Hematopoietic multipotent progenitor cell treated with erythropoietin and hydrocortisone succinate and interleukin-3 and kit ligand, for 17 days (in vitro differentiated cells): ENCODE measurements around the gene APBB2.
"Not testable (repeated sequence)": the region's sequence is repeated elsewhere in the genome, so short reads cannot be mapped to it uniquely, and the experiment has no call there.

Experiments
- DNase-seq: peaks from one replicate; pipeline ENCODE4 v3.0.0-alpha.2; 2015; ENCODE audit warnings: low spot score

APBB2 gene

DNA sequence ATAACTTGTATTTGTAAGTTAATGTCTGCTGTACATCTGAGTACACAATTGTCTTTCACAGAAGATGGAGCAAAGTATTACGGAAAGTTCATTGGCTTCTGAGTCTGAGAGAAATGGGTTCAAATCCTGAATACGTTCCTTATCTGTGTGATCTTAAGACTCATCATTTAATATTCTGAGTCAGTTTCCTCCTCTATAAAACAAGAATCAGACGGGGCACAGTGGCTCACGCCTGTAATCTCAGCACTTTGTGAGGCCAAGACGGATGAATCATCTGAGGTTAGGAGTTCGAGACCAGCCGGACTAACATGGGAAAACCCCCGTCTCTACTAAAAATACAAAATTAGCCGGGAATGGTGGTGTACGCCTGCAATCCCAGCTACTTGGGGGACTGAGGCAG, 57.8 kb downstream of the APBB2 start:
- DNase-seq: no peak

- DNase-seq: no peak
These were observed 59.0 kb downstream of the APBB2 start for GRCh38 chr4:41155194-41155830.

DNA sequence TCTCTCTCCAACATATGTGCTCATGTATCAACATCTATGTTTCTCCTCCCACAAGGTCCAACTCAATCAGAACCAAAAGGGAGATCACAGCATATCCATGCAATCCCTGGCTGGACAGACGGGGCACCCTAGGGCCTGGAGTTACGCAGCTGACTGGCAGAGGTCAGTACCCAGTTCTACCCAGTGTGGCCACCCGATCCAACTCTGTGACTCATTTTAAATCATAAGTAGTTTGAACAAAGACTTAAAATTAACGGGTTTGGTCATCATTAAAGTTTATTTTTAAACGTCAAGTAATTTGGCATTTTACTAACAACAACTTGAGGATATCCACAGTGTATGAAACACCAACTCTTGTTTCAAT, 59.5 kb downstream of the APBB2 start:
- no peak for DNase-seq

- no peak for DNase-seq
These were observed 60.1 kb downstream of the APBB2 start for GRCh38 chr4:41154010-41154813.

GRCh38 chr4:41150401-41150800, 63.9 kb downstream of the APBB2 start:
- no peak for DNase-seq

GRCh38 chr4:41149568-41149967, 64.8 kb downstream of the APBB2 start:
- not testable (repeated sequence) for DNase-seq

GRCh38 chr4:41148931-41149330, 65.4 kb downstream of the APBB2 start:
- no peak for DNase-seq

DNA sequence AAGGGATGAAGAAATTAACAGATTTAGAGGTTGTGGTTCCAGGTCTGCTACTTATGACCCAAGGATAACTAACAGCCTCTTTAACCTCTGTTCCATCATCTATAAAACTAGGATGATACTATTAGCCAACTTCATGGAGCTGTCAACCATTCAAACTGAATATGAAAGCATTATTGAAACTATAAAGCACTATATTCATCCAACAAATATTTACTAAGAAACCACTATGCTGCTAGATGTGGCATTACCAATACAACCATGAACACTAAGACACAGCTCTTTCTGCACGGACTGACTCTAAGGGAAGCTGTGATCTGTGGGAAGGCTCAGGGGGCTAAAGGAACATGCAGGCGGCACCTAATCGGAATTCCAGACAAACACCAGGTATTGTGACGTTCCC, 66.0 kb downstream of the APBB2 start:
- no peak for DNase-seq

- DNase-seq: not testable (repeated sequence)
These were observed 66.8 kb downstream of the APBB2 start for GRCh38 chr4:41147570-41147969.

DNA sequence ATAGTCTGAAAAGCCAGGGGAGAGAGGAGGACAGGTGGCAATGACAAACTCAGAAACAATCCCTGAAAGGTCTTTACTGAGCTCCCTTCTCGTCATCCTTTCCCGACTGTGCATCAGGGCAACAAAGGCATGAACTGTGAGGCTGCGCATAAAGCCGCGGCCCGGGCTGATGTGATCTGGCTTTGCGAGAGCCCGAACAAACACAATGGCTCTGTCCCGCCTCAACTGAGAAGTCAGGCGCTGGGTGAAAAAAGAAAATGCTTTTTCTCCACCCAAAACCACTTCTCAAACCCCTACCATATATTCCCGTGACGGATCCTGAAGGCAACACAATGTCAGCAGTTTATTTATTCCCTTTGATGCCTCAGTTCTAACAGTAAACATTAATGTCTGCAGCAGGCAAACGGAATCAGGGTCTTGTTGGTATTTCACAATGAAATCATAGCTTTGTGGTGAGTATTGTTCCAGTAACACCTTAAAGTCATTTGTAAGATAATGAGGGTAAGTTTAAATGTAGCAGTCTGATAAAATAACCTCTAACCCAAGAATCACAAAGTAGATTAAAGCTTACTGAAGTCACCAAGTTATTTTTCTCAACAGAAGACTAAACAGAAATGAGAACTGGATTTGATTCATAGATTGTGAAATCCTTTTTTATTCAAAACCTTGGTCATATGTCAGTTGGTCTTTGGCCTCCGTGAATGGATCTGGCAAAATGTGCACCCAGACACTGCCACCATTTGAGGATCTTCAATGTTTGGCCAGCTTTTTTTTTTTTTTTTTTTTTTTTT, 67.4 kb downstream of the APBB2 start:
- DNase-seq: no peak

DNA sequence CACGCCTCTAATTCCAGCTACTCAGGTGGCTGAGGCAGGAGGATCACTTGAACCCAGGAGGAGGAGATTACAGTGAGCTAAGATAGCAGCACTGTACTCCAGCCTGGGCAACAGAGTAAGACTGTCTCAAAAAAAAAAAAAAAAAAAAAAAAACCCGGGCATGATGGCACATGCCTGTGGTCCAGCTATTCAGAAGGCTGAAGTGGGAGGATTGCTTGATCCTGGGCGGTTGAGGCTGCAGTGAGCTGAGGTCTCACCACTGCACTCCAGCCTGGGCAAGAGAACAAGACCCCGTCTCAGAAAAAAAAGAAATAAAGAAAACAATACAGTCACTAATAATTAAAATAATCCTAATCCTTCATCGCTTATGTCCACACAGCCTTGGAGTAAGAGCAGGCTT, 68.1 kb downstream of the APBB2 start:
- no peak for DNase-seq

DNA sequence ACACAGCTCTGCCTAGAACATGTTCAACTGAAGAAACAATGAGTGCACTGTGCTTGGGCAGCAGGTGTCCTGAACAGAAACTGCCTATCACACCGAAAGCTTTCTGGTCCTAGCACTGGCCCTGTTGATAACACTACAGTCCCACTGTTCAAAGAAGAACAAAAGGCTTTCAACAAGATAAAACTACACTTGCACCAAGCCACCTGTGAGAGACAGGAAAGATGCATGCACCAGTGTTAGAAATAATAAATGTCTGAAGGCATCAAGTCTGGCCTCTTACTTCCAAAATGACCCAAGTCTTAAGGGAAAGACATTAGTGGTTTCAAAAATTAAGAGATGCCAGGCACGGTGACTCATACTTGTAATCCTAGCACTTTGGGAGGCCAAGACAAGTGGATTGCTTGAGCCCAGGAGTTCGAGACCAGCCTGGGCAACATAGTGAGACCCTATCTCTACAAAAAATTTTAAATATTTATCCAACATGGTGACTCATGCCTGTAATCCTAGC, 68.7 kb downstream of the APBB2 start:
- DNase-seq: no peak

DNA sequence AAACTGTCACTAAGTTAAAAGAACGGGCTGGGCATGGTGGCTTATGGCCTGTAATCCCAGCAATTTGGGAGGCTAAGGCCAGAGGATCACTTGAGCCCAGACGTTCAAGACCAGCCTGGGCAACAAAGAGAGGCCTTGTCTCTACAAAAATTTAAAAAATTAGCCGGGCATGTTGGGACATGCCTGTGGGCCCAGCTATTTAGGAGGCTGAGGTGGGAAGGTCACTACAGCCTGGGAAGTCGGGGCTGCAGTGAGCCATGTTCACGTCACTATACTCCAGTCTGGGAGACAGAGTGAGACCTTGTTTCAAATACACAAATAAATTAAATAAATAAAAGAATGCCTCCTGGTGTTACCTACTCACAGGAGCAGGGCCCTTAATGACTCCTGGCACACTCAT, 69.5 kb downstream of the APBB2 start:
- no peak for DNase-seq

GRCh38 chr4:41144040-41144379, 70.3 kb downstream of the APBB2 start:
- no peak for DNase-seq

DNA sequence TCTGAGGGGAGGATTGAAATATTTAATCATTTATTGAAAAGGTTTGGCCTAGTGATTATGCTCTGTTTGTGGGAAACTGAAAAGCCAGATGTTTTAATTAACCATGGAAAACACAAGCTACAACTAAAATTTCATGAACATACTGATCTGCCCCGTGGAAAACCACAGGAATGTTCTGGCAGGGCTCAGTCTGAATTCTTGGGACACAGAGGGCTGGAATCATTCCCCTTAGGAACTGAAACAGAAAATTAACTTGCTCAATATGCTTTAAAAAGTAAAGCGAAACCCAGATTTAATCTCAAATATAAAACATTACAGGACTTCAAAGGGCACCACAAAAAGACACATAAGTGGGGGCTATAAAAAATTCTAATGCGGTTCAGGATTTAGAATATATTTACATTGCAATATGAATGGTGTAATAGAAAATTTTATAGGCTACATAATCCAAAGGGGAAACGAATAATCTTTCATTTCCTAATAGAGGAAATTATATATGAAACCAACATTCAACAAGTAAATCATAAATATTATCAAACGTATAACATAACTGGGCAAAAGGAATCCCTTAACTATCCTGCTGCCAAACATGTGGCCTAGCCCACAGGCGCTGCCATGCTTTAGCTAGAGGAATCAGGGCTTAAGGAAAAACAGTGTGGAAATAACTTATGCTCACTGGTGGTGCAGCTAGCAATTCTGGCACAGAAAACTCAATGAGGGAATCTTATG, 70.9 kb downstream of the APBB2 start:
- no peak for DNase-seq

DNA sequence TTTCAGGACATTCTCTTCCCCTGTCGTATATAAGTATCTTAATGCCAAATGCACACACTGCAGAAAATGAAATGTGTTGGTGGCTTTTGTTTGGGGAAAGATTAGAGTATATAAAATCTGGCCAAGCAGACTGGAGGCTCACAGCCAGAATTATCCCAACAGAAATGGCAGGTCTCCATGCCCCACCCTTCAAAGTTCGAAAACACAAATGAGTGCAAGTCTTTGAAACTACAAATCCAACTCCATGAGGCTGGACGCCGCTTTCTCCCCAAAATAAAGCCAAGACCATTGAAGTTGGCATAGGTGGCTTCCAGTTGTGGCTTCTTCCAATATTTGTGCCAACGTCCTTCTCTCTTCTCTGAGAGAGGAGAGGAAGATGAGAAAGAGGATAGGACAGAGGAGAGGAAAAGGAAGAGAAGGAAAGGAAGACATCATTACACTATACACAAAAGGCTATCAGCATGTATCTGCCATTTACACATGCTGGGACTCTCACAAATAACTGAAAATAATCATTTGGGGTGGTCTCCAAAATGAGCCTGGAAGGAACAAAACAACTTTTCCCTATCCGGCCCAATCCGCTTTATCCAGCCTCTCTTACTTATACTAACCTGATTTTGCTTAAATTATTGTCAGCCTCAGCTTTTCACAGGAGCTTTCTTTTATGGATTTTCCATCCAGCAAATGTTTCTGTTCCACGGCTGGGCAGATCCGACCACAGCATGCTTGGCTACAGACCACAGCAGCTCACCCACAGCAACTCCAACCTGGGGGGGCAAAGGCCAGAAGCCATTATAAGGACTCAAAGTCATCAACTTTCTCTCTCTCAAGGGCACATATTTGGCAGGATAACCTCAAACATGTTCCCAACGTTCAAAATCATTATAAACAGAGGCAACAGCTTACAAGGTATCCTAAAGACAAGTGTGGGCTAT, 71.7 kb downstream of the APBB2 start:
- no peak for DNase-seq

DNA sequence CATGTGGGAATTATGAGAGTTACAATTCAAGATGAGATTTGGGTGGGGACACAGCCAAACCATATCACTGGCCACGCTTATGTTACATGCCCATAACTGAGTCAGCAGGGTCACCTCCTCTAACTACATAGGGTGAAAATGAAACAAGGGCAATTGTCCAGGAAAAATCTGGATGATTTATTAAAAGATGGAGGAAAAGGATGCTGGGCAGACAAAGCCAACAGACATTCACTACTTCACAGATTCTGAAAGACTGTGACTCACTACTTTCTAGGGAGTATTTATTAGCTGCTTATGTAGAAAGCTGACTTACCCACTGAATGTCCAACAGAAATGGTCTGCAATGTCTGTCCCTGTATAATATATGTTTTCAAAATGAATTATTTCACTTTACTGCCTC, 72.4 kb downstream of the APBB2 start:
- DNase-seq: no peak

DNA sequence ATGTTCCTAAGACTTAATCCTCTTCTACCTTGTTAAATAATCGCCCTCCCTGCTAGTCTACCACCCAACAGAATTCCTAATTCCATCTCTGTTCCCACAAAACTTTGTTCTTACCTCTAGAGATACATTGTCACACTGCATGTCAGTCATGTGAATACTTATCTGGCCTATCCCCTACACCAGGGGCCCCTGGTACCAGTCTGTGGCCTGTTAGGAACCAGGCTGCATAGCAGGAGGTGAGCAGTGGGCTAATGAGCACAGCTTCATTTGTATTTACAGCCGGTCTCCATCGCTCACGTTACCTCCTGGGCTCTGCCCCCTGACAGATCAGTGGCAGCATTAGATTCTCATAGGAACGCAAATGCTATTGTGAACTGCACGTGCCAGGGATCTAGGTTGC, 73.9 kb downstream of the APBB2 start:
- DNase-seq: no peak

- DNase-seq: no peak
These were observed 76.5 kb downstream of the APBB2 start for GRCh38 chr4:41137879-41138278.

DNA sequence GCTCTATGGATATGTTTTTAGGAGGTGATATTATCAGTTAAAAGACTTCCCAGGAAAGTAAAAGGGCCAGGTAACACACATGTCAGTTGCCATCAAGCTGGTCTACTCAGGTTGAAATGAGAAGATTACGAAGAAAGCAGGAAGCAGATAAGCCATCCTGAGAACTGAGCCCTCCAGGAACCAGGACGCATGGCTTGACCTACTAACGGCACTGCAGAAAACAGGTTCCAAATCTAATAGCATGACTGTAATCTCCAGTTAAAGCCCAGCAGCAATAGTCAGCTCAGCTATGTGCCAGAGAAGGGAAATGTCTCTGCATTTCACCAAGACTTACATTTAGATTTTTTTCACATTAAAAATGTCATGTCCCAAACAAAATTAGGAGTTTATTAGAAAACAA, 77.9 kb downstream of the APBB2 start:
- no peak for DNase-seq

- no peak for DNase-seq
These were observed 78.5 kb downstream of the APBB2 start for GRCh38 chr4:41135801-41136200.
